ENCODE results near the gene CTCFL.

The CTCFL gene

GRCh38 chr20:57500235-57500634 is 24.7 kb downstream of the CTCFL start:
- no CpG with 5 or more reads among the region's 7 CpGs for WGBS, 2 donors (ENCODE audit: extremely low coverage in 2 of 2, insufficient read length in 2 of 2, insufficient replicate concordance in 1 of 2)

GRCh38 chr20:57499676-57500075 is 25.3 kb downstream of the CTCFL start:
- Histone ChIP-seq H3K4me3 (ENCODE audit: low read length in 2 of 2) (no peak overlapping the region), H4K8ac (ENCODE audit: low read depth, low read length) (no peak overlapping the region), H2BK120ac (ENCODE audit: low read depth, low read length) (no peak overlapping the region), H3K23ac (ENCODE audit: low read depth, low read length, poor library complexity) (no peak overlapping the region), H2BK5ac (ENCODE audit: low read length) (no peak overlapping the region), H3K14ac (ENCODE audit: low read length) (no peak overlapping the region), H2BK12ac (ENCODE audit: low read length) (no peak overlapping the region), H3K79me1 (ENCODE audit: low read depth, low read length) (no peaks in the 10 kb centered on the region), H2AK5ac (ENCODE audit: low read depth, low read length) (no peak overlapping the region), H2BK15ac (ENCODE audit: low read length) (no peak overlapping the region), H3K9ac (ENCODE audit: low read depth, low read length, poor library complexity) (no peak overlapping the region), H3K9me3 (replicated peaks in 1 of 2; ENCODE audit: control insufficient read depth in 2 of 2, insufficient read depth in 1 of 2, low read depth in 1 of 2, low read length in 2 of 2) (no peaks in the 10 kb centered on the region), H3K4me2 (ENCODE audit: insufficient read depth, low read length, poor library complexity, severe bottlenecking) (no peak overlapping the region), H3K27me3 (ENCODE audit: control insufficient read depth in 3 of 3, insufficient read depth in 3 of 3, low read depth in 1 of 3, low read length in 3 of 3) (peaks cover 0 to 19% (median 0%) of the 10 kb centered on the region in 3 experiments), H3K27ac (replicated peaks; ENCODE audit: low read length) (no peak overlapping the region), H3K36me3 (replicated peaks in 1 of 2; ENCODE audit: control insufficient read depth in 2 of 2, insufficient read depth in 2 of 2, low read length in 2 of 2) (no peaks in the 10 kb centered on the region), H3K4me1 (ENCODE audit: control insufficient read depth in 2 of 2, insufficient read depth in 1 of 2, low read depth in 1 of 2, low read length in 2 of 2) (peaks cover 4 to 11% of the 10 kb centered on the region in 2 donors), H2AFZ (ENCODE audit: low read length) (no peak overlapping the region), H4K91ac (ENCODE audit: low read depth, low read length, poor library complexity) (no peak overlapping the region), H3K18ac (ENCODE audit: low read length) (no peak overlapping the region), H3K4ac (ENCODE audit: low read length) (no peak overlapping the region)
- DNase-seq (ENCODE audit: low spot score), result no peak
- no CpG with 5 or more reads among the region's 14 CpGs for WGBS, 2 donors (ENCODE audit: extremely low coverage in 2 of 2, insufficient read length in 2 of 2, insufficient replicate concordance in 1 of 2)

More at GRCh38 chr20:57500235-57500634, 24.7 kb downstream of the CTCFL start:
- H3K9me3 ChIP-seq (replicated peaks in 1 of 2; ENCODE audit: control insufficient read depth in 2 of 2, insufficient read depth in 1 of 2, low read depth in 1 of 2, low read length in 2 of 2), result no peaks in the 10 kb centered on the region
- no peak overlapping the region for H3K9ac ChIP-seq (ENCODE audit: low read depth, low read length, poor library complexity)
- H3K36me3 ChIP-seq (replicated peaks in 1 of 2; ENCODE audit: control insufficient read depth in 2 of 2, insufficient read depth in 2 of 2, low read length in 2 of 2), result no peaks in the 10 kb centered on the region
- no peak overlapping the region for H3K23ac ChIP-seq (ENCODE audit: low read depth, low read length, poor library complexity)
- no peak overlapping the region for H2BK15ac ChIP-seq (ENCODE audit: low read length)
- H3K4me3 ChIP-seq (ENCODE audit: low read length in 2 of 2), result no peak overlapping the region
- H2BK120ac ChIP-seq (ENCODE audit: low read depth, low read length), result no peak overlapping the region
- DNase-seq (ENCODE audit: low spot score), result no peak
- H3K4ac ChIP-seq (ENCODE audit: low read length), result no peak overlapping the region
- no peak overlapping the region for H2AFZ ChIP-seq (ENCODE audit: low read length)
- H2BK5ac ChIP-seq (ENCODE audit: low read length), result no peak overlapping the region
- no peaks in the 10 kb centered on the region for H3K79me1 ChIP-seq (ENCODE audit: low read depth, low read length)
- peaks cover 0 to 11% of the 10 kb centered on the region in 2 donors for H3K4me1 ChIP-seq (ENCODE audit: control insufficient read depth in 2 of 2, insufficient read depth in 1 of 2, low read depth in 1 of 2, low read length in 2 of 2)
- H4K8ac ChIP-seq (ENCODE audit: low read depth, low read length), result no peak overlapping the region
- H2BK12ac ChIP-seq (ENCODE audit: low read length), result no peak overlapping the region
- no peak overlapping the region for H3K14ac ChIP-seq (ENCODE audit: low read length)
- H4K91ac ChIP-seq (ENCODE audit: low read depth, low read length, poor library complexity), result no peak overlapping the region
- H3K18ac ChIP-seq (ENCODE audit: low read length), result no peak overlapping the region
- H3K27me3 ChIP-seq (ENCODE audit: control insufficient read depth in 3 of 3, insufficient read depth in 3 of 3, low read depth in 1 of 3, low read length in 3 of 3), result peaks cover 0 to 19% (median 0%) of the 10 kb centered on the region in 3 experiments
- no peak overlapping the region for H3K27ac ChIP-seq (replicated peaks; ENCODE audit: low read length)
- no peak overlapping the region for H2AK5ac ChIP-seq (ENCODE audit: low read depth, low read length)
- no peak overlapping the region for H3K4me2 ChIP-seq (ENCODE audit: insufficient read depth, low read length, poor library complexity, severe bottlenecking)

GRCh38 chr20:57498425-57499400 is 26.2 kb downstream of the CTCFL start:
- H3K9ac ChIP-seq (ENCODE audit: low read depth, low read length, poor library complexity), result no peak overlapping the region
- H2BK5ac ChIP-seq (ENCODE audit: low read length), result no peak overlapping the region
- peaks cover 5 to 12% of the 10 kb centered on the region in 2 donors for H3K4me1 ChIP-seq (ENCODE audit: control insufficient read depth in 2 of 2, insufficient read depth in 1 of 2, low read depth in 1 of 2, low read length in 2 of 2)
- no peak overlapping the region for H4K91ac ChIP-seq (ENCODE audit: low read depth, low read length, poor library complexity)
- H3K14ac ChIP-seq (ENCODE audit: low read length), result no peak overlapping the region
- no peak overlapping the region for H3K18ac ChIP-seq (ENCODE audit: low read length)
- H3K4ac ChIP-seq (ENCODE audit: low read length), result no peak overlapping the region
- no peak overlapping the region for H3K4me2 ChIP-seq (ENCODE audit: insufficient read depth, low read length, poor library complexity, severe bottlenecking)
- no peak overlapping the region for H2BK12ac ChIP-seq (ENCODE audit: low read length)
- H3K36me3 ChIP-seq (replicated peaks in 1 of 2; ENCODE audit: control insufficient read depth in 2 of 2, insufficient read depth in 2 of 2, low read length in 2 of 2), result no peaks in the 10 kb centered on the region
- no peak overlapping the region for H2AFZ ChIP-seq (ENCODE audit: low read length)
- no peak overlapping the region for H4K8ac ChIP-seq (ENCODE audit: low read depth, low read length)
- H3K79me1 ChIP-seq (ENCODE audit: low read depth, low read length), result no peaks in the 10 kb centered on the region
- no peak overlapping the region for H2AK5ac ChIP-seq (ENCODE audit: low read depth, low read length)
- H3K9me3 ChIP-seq (replicated peaks in 1 of 2; ENCODE audit: control insufficient read depth in 2 of 2, insufficient read depth in 1 of 2, low read depth in 1 of 2, low read length in 2 of 2), result no peaks in the 10 kb centered on the region
- no CpG with 5 or more reads among the region's 20 CpGs for WGBS, 2 donors (ENCODE audit: extremely low coverage in 2 of 2, insufficient read length in 2 of 2, insufficient replicate concordance in 1 of 2)
- H3K27me3 ChIP-seq (ENCODE audit: control insufficient read depth in 3 of 3, insufficient read depth in 3 of 3, low read depth in 1 of 3, low read length in 3 of 3), result peaks cover 0 to 19% (median 0%) of the 10 kb centered on the region in 3 experiments
- no peak overlapping the region for H3K23ac ChIP-seq (ENCODE audit: low read depth, low read length, poor library complexity)
- no peak overlapping the region for H2BK120ac ChIP-seq (ENCODE audit: low read depth, low read length)
- no peak overlapping the region for H3K27ac ChIP-seq (replicated peaks; ENCODE audit: low read length)
- no peak overlapping the region for H3K4me3 ChIP-seq (ENCODE audit: low read length in 2 of 2)
- DNase-seq (ENCODE audit: low spot score), result no peak
- no peak overlapping the region for H2BK15ac ChIP-seq (ENCODE audit: low read length)

- Histone ChIP-seq H3K4me3 (ENCODE audit: low read length in 2 of 2) (no peak overlapping the region), H3K79me1 (ENCODE audit: low read depth, low read length) (no peaks in the 10 kb centered on the region), H2BK5ac (ENCODE audit: low read length) (no peak overlapping the region), H3K4ac (ENCODE audit: low read length) (no peak overlapping the region), H2AK5ac (ENCODE audit: low read depth, low read length) (no peak overlapping the region), H3K9me3 (replicated peaks in 1 of 2; ENCODE audit: control insufficient read depth in 2 of 2, insufficient read depth in 1 of 2, low read depth in 1 of 2, low read length in 2 of 2) (no peaks in the 10 kb centered on the region), H3K9ac (ENCODE audit: low read depth, low read length, poor library complexity) (no peak overlapping the region), H3K4me1 (ENCODE audit: control insufficient read depth in 2 of 2, insufficient read depth in 1 of 2, low read depth in 1 of 2, low read length in 2 of 2) (peaks cover 14 to 17% of the 10 kb centered on the region in 2 donors), H3K14ac (ENCODE audit: low read length) (no peak overlapping the region), H4K8ac (ENCODE audit: low read depth, low read length) (no peak overlapping the region), H2BK120ac (ENCODE audit: low read depth, low read length) (no peak overlapping the region), H2BK15ac (ENCODE audit: low read length) (no peak overlapping the region), H3K36me3 (replicated peaks in 1 of 2; ENCODE audit: control insufficient read depth in 2 of 2, insufficient read depth in 2 of 2, low read length in 2 of 2) (no peaks in the 10 kb centered on the region), H3K27me3 (ENCODE audit: control insufficient read depth in 3 of 3, insufficient read depth in 3 of 3, low read depth in 1 of 3, low read length in 3 of 3) (peaks cover 0 to 15% (median 0%) of the 10 kb centered on the region in 3 experiments), H3K23ac (ENCODE audit: low read depth, low read length, poor library complexity) (no peak overlapping the region), H2BK12ac (ENCODE audit: low read length) (no peak overlapping the region), H4K91ac (ENCODE audit: low read depth, low read length, poor library complexity) (no peak overlapping the region), H3K18ac (ENCODE audit: low read length) (no peak overlapping the region), H3K4me2 (ENCODE audit: insufficient read depth, low read length, poor library complexity, severe bottlenecking) (no peak overlapping the region), H2AFZ (ENCODE audit: low read length) (no peak overlapping the region), H3K27ac (replicated peaks; ENCODE audit: low read length) (no peak overlapping the region)
- no peak for DNase-seq (ENCODE audit: low spot score)
- no CpG with 5 or more reads among the region's 4 CpGs for WGBS, 2 donors (ENCODE audit: extremely low coverage in 2 of 2, insufficient read length in 2 of 2, insufficient replicate concordance in 1 of 2)
These were observed 28.3 kb downstream of the CTCFL start for GRCh38 chr20:57496592-57496991.
